ENCODE data around the gene NLGN1. TPM values are rescaled to one million over a fixed set of nuclear protein-coding genes. Genes with fewer than 3 reads are reported as not detected.

The NLGN1 gene
- total and polyA plus RNA-seq, 2 experiments from 2014 or later = 5.3 to 10.9 TPM

- DNase-seq (ENCODE audit: low read depth in 1 of 2, low spot score in 1 of 2) = no peak
- TF ChIP-seq CTCF (IDR thresholded peaks at IDR 0.05; ENCODE audit: low read depth, low read length) = no peak
- Histone ChIP-seq H3K4me3 (no peak overlapping the region), H3K4me1 (ENCODE audit: low read depth) (no peaks in the 10 kb centered on the region), H3K36me3 (no peaks in the 10 kb centered on the region), H3K27me3 (no peaks in the 10 kb centered on the region), H3K27ac (no peak overlapping the region), H3K9me3 (ENCODE audit: low read depth) (no peaks in the 10 kb centered on the region)
Measured at GRCh38 chr3:173685456-173685855, 287.9 kb downstream of the NLGN1 start.

- no peaks in the 10 kb centered on the region for H3K4me1 ChIP-seq (ENCODE audit: low read depth)
- TF ChIP-seq CTCF (IDR thresholded peaks at IDR 0.05; ENCODE audit: low read depth, low read length) = no peak
- H3K27ac ChIP-seq = no peak overlapping the region
- no peak overlapping the region for H3K4me3 ChIP-seq
- H3K9me3 ChIP-seq (ENCODE audit: low read depth) = no peaks in the 10 kb centered on the region
- no peaks in the 10 kb centered on the region for H3K27me3 ChIP-seq
- no peaks in the 10 kb centered on the region for H3K36me3 ChIP-seq
- DNase-seq (ENCODE audit: low read depth in 1 of 2, low spot score in 1 of 2) = no peak
Measured at GRCh38 chr3:173688216-173688842, 290.8 kb downstream of the NLGN1 start.

GRCh38 chr3:173690542-173691180 is 293.1 kb downstream of the NLGN1 start:
- H3K36me3 ChIP-seq = no peaks in the 10 kb centered on the region
- no peaks in the 10 kb centered on the region for H3K4me1 ChIP-seq (ENCODE audit: low read depth)
- TF ChIP-seq CTCF (IDR thresholded peaks at IDR 0.05; ENCODE audit: low read depth, low read length) = no peak
- H3K27me3 ChIP-seq = no peaks in the 10 kb centered on the region
- no peak for DNase-seq (ENCODE audit: low read depth in 1 of 2, low spot score in 1 of 2)
- H3K27ac ChIP-seq = no peak overlapping the region
- no peak overlapping the region for H3K4me3 ChIP-seq
- no peaks in the 10 kb centered on the region for H3K9me3 ChIP-seq (ENCODE audit: low read depth)

- Histone ChIP-seq H3K27me3 (no peaks in the 10 kb centered on the region), H3K36me3 (no peaks in the 10 kb centered on the region), H3K4me3 (no peak overlapping the region), H3K9me3 (ENCODE audit: low read depth) (no peaks in the 10 kb centered on the region), H3K27ac (no peak overlapping the region), H3K4me1 (ENCODE audit: low read depth) (no peaks in the 10 kb centered on the region)
- DNase-seq (ENCODE audit: low read depth in 1 of 2, low spot score in 1 of 2) = no peak
- TF ChIP-seq CTCF (IDR thresholded peaks at IDR 0.05; ENCODE audit: low read depth, low read length) = no peak
Measured at GRCh38 chr3:173699353-173699752, 301.8 kb downstream of the NLGN1 start.

GRCh38 chr3:173700336-173700735 is 302.8 kb downstream of the NLGN1 start:
- no peak overlapping the region for H3K27ac ChIP-seq
- DNase-seq (ENCODE audit: low read depth in 1 of 2, low spot score in 1 of 2) = no peak
- no peaks in the 10 kb centered on the region for H3K9me3 ChIP-seq (ENCODE audit: low read depth)
- H3K4me1 ChIP-seq (ENCODE audit: low read depth) = no peaks in the 10 kb centered on the region
- no peak for TF ChIP-seq CTCF (IDR thresholded peaks at IDR 0.05; ENCODE audit: low read depth, low read length)
- H3K27me3 ChIP-seq = no peaks in the 10 kb centered on the region
- no peaks in the 10 kb centered on the region for H3K36me3 ChIP-seq
- H3K4me3 ChIP-seq = no peak overlapping the region

All from cardiac muscle cell (in vitro differentiated cells and primary cell).